ENCODE results near the gene SGMS1.

SGMS1 gene

DNA sequence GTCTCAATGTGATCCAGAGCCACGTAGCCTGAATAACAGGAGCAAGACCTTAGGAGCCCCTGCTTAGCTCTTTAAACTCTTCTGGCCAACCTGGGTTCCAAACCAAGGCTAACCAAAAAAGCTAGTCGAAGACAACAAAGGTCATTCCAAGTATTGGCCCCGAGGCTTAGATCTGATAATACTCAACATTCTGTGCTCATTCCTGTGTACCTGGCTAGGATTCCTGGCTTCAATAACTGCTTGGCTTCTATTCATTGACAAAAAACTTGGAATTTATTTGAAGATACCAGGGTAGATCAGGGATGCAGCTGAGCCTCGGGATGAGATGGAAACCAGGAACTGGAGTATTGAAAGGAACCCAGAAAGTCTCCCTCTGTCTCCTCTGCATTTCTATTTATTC, 4.1 kb upstream of the SGMS1 start (continued):
- TF ChIP-seq GLIS3 (CRISPR knock-in tag; IDR thresholded peaks at IDR 0.05) (no peak), ZNF565 (CRISPR knock-in tag; conservative IDR thresholded peaks at IDR 0.05; ENCODE audit: low read depth) (no peak), PPARA (CRISPR knock-in tag; IDR thresholded peaks at IDR 0.05; ENCODE audit: borderline replicate concordance) (no peak), TOX (CRISPR knock-in tag; IDR thresholded peaks at IDR 0.05; ENCODE audit: borderline replicate concordance) (no peak), SNAI2 (CRISPR knock-in tag; IDR thresholded peaks at IDR 0.05) (no peak)
- TF ChIP-seq, protein P1, sequence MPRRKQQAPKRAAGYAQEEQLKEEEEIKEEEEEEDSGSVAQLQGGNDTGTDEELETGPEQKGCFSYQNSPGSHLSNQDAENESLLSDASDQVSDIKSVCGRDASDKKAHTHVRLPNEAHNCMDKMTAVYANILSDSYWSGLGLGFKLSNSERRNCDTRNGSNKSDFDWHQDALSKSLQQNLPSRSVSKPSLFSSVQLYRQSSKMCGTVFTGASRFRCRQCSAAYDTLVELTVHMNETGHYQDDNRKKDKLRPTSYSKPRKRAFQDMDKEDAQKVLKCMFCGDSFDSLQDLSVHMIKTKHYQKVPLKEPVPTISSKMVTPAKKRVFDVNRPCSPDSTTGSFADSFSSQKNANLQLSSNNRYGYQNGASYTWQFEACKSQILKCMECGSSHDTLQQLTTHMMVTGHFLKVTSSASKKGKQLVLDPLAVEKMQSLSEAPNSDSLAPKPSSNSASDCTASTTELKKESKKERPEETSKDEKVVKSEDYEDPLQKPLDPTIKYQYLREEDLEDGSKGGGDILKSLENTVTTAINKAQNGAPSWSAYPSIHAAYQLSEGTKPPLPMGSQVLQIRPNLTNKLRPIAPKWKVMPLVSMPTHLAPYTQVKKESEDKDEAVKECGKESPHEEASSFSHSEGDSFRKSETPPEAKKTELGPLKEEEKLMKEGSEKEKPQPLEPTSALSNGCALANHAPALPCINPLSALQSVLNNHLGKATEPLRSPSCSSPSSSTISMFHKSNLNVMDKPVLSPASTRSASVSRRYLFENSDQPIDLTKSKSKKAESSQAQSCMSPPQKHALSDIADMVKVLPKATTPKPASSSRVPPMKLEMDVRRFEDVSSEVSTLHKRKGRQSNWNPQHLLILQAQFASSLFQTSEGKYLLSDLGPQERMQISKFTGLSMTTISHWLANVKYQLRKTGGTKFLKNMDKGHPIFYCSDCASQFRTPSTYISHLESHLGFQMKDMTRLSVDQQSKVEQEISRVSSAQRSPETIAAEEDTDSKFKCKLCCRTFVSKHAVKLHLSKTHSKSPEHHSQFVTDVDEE (CRISPR knock-in tag; IDR thresholded peaks at IDR 0.05): no peak

DNA sequence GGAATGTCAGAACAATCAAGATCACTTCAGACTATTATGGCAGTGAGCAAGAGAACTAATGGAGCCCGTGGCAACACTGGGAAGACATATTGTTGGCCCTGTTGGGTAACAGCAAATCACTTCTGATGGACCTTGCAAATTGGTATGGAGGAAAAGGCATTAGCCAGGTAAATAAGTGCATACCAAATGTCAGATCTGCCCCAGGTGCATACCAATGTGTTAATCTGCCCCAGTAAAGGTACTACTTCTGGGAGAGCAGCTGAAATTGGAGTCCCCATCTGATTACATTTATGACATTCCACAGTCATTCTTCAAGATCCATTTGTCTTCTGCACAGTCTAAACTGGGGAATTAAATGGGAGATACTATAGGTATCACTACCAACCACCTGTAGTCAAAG, 3.7 kb upstream of the SGMS1 start:
- TF ChIP-seq, protein P2, sequence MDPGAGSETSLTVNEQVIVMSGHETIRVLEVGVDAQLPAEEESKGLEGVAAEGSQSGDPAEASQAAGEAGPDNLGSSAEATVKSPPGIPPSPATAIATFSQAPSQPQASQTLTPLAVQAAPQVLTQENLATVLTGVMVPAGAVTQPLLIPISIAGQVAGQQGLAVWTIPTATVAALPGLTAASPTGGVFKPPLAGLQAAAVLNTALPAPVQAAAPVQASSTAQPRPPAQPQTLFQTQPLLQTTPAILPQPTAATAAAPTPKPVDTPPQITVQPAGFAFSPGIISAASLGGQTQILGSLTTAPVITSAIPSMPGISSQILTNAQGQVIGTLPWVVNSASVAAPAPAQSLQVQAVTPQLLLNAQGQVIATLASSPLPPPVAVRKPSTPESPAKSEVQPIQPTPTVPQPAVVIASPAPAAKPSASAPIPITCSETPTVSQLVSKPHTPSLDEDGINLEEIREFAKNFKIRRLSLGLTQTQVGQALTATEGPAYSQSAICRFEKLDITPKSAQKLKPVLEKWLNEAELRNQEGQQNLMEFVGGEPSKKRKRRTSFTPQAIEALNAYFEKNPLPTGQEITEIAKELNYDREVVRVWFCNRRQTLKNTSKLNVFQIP (CRISPR knock-in tag; IDR thresholded peaks at IDR 0.05; ENCODE audit: borderline replicate concordance, low read depth): no peak
- TF ChIP-seq CSDC2 (CRISPR knock-in tag; IDR thresholded peaks at IDR 0.05): no peak
- TF ChIP-seq TCF4 (CRISPR knock-in tag; IDR thresholded peaks at IDR 0.05; ENCODE audit: borderline replicate concordance): no peak
- no peak for TF ChIP-seq ESRRG (CRISPR knock-in tag; IDR thresholded peaks at IDR 0.05)
- TF ChIP-seq, protein P3, sequence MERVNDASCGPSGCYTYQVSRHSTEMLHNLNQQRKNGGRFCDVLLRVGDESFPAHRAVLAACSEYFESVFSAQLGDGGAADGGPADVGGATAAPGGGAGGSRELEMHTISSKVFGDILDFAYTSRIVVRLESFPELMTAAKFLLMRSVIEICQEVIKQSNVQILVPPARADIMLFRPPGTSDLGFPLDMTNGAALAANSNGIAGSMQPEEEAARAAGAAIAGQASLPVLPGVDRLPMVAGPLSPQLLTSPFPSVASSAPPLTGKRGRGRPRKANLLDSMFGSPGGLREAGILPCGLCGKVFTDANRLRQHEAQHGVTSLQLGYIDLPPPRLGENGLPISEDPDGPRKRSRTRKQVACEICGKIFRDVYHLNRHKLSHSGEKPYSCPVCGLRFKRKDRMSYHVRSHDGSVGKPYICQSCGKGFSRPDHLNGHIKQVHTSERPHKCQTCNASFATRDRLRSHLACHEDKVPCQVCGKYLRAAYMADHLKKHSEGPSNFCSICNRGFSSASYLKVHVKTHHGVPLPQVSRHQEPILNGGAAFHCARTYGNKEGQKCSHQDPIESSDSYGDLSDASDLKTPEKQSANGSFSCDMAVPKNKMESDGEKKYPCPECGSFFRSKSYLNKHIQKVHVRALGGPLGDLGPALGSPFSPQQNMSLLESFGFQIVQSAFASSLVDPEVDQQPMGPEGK (CRISPR knock-in tag; IDR thresholded peaks at IDR 0.05; ENCODE audit: borderline replicate concordance): no peak
- no peak for TF ChIP-seq SNAI2 (CRISPR knock-in tag; IDR thresholded peaks at IDR 0.05)
- no peak for TF ChIP-seq ZFP3 (CRISPR knock-in tag; IDR thresholded peaks at IDR 0.05)
- TF ChIP-seq GLIS3 (CRISPR knock-in tag; IDR thresholded peaks at IDR 0.05): no peak
- TF ChIP-seq BACH2 (CRISPR knock-in tag; IDR thresholded peaks at IDR 0.05; ENCODE audit: borderline replicate concordance): no peak
- no peak for TF ChIP-seq ZNF8 (CRISPR knock-in tag; IDR thresholded peaks at IDR 0.05)
- ATAC-seq: no peak

DNA sequence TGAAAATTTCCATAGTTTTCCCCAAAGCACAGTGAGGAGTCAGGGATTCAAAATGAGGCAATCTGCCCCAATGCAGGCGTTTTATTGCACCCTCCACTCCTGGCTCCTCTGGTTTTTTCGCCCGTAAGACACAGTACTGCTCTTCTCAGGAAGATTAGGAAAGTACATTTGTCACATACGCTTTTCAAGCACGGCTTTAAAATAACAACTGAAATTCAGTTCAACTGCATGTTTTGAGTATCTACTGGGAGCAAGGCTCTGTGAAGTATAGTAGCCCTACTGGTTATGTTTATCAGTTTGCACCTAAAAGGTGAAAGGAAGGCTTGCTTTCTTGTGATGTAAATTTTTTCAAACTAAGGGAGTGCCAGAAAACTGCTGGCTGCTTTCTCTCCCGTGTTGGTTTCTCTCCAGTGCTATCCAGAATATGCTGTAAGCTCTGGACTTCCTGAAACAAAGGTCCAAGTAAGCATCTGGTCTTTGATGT, 1.9 kb upstream of the SGMS1 start:
- TF ChIP-seq PPARA (CRISPR knock-in tag; IDR thresholded peaks at IDR 0.05; ENCODE audit: borderline replicate concordance): no peak
- no peak for TF ChIP-seq ARNTL (CRISPR knock-in tag; IDR thresholded peaks at IDR 0.05; ENCODE audit: borderline replicate concordance, low read depth)
- no peak for TF ChIP-seq ISL1 (CRISPR knock-in tag; IDR thresholded peaks at IDR 0.05)
- TF ChIP-seq ZFP3 (CRISPR knock-in tag; IDR thresholded peaks at IDR 0.05): no peak
- no peak for TF ChIP-seq RARB (CRISPR knock-in tag; IDR thresholded peaks at IDR 0.05)
- TF ChIP-seq TOX (CRISPR knock-in tag; IDR thresholded peaks at IDR 0.05; ENCODE audit: borderline replicate concordance): no peak
- no peak for TF ChIP-seq GLIS3 (CRISPR knock-in tag; IDR thresholded peaks at IDR 0.05)
- no peak for TF ChIP-seq TCF4 (CRISPR knock-in tag; IDR thresholded peaks at IDR 0.05; ENCODE audit: borderline replicate concordance)
- no peak for TF ChIP-seq ZNF565 (CRISPR knock-in tag; conservative IDR thresholded peaks at IDR 0.05; ENCODE audit: low read depth)
- TF ChIP-seq, protein P2 (CRISPR knock-in tag; IDR thresholded peaks at IDR 0.05; ENCODE audit: borderline replicate concordance, low read depth): no peak
- no peak for TF ChIP-seq ZNF70 (CRISPR knock-in tag; IDR thresholded peaks at IDR 0.05)
- TF ChIP-seq, protein P4, sequence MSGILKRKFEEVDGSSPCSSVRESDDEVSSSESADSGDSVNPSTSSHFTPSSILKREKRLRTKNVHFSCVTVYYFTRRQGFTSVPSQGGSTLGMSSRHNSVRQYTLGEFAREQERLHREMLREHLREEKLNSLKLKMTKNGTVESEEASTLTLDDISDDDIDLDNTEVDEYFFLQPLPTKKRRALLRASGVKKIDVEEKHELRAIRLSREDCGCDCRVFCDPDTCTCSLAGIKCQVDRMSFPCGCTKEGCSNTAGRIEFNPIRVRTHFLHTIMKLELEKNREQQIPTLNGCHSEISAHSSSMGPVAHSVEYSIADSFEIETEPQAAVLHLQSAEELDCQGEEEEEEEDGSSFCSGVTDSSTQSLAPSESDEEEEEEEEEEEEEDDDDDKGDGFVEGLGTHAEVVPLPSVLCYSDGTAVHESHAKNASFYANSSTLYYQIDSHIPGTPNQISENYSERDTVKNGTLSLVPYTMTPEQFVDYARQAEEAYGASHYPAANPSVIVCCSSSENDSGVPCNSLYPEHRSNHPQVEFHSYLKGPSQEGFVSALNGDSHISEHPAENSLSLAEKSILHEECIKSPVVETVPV (CRISPR knock-in tag; IDR thresholded peaks at IDR 0.05): no peak
- no peak for TF ChIP-seq OSR1 (CRISPR knock-in tag; IDR thresholded peaks at IDR 0.05)
- TF ChIP-seq SNAI2 (CRISPR knock-in tag; IDR thresholded peaks at IDR 0.05): no peak
- ATAC-seq: no peak

All from SK-N-SH treated with all-trans-retinoic acid at 6 μM for 48 hours (cell line).